HG02973 (cell line): ENCODE data around the gene ABCA13.

Experiments
- ATAC-seq: cut with Tn5 transposase; IDR thresholded peaks from one replicate; pipeline ENCODE4 v1.9.1; 2021; ENCODE audit warnings: moderate library complexity; ENCODE audit not compliant: unreplicated experiment

Gene ABCA13

GRCh38 chr7:48296966-48297365 is 125.7 kb downstream of the ABCA13 start:
- no peak for ATAC-seq

- ATAC-seq, result peak; percentile 75
These were observed 127.5 kb downstream of the ABCA13 start for GRCh38 chr7:48298779-48299178.

- peak; percentile 81 for ATAC-seq
These were observed 128.4 kb downstream of the ABCA13 start for GRCh38 chr7:48299580-48300169.

GRCh38 chr7:48300301-48300700 is 129.0 kb downstream of the ABCA13 start:
- ATAC-seq, result no peak

- no peak for ATAC-seq
These were observed 129.9 kb downstream of the ABCA13 start for GRCh38 chr7:48301201-48301600.

- no peak for ATAC-seq
These were observed 133.4 kb downstream of the ABCA13 start for GRCh38 chr7:48304641-48305040.

- ATAC-seq, result no peak
These were observed 134.4 kb downstream of the ABCA13 start for GRCh38 chr7:48305661-48306060.

- ATAC-seq, result no peak
These were observed 135.9 kb downstream of the ABCA13 start for GRCh38 chr7:48307041-48307714.

- no peak for ATAC-seq
These were observed 138.5 kb downstream of the ABCA13 start for GRCh38 chr7:48309720-48310119.

GRCh38 chr7:48311464-48312100 is 140.3 kb downstream of the ABCA13 start:
- ATAC-seq, result no peak

- no peak for ATAC-seq
These were observed 140.9 kb downstream of the ABCA13 start for GRCh38 chr7:48312151-48312550.

- no peak for ATAC-seq
These were observed 145.5 kb downstream of the ABCA13 start for GRCh38 chr7:48316768-48317167.

- ATAC-seq, result no peak
These were observed 146.1 kb downstream of the ABCA13 start for GRCh38 chr7:48317360-48317759.

GRCh38 chr7:48321319-48322010 is 150.2 kb downstream of the ABCA13 start:
- ATAC-seq, result no peak

- ATAC-seq, result no peak
These were observed 165.9 kb downstream of the ABCA13 start for GRCh38 chr7:48337012-48337621.

- no peak for ATAC-seq
These were observed 166.5 kb downstream of the ABCA13 start for GRCh38 chr7:48337781-48338180.

GRCh38 chr7:48347230-48347825 is 176.1 kb downstream of the ABCA13 start:
- ATAC-seq, result no peak

GRCh38 chr7:48350515-48350914 is 179.3 kb downstream of the ABCA13 start:
- ATAC-seq, result no peak

GRCh38 chr7:48351900-48352299 is 180.6 kb downstream of the ABCA13 start:
- no peak for ATAC-seq

GRCh38 chr7:48355346-48355745 is 184.1 kb downstream of the ABCA13 start:
- no peak for ATAC-seq

GRCh38 chr7:48360574-48360973 is 189.3 kb downstream of the ABCA13 start:
- ATAC-seq, result no peak
